GM18907 (cell line): ENCODE results near the gene TACR1.
"Not testable (repeated sequence)": the region's sequence is repeated elsewhere in the genome, so short reads cannot be mapped to it uniquely, and the experiment has no call there.

Source experiments
- ATAC-seq: cut with Tn5 transposase; IDR thresholded peaks from one replicate; pipeline ENCODE4 v1.9.1; 2021; ENCODE audit warnings: mild to moderate bottlenecking, moderate library complexity; ENCODE audit not compliant: unreplicated experiment

TACR1 gene

GRCh38 chr2:75094405-75094804, 104.9 kb downstream of the TACR1 start:
- ATAC-seq = no peak

- no peak for ATAC-seq
Measured at GRCh38 chr2:75090770-75091515, 108.4 kb downstream of the TACR1 start.

- no peak for ATAC-seq
Measured at GRCh38 chr2:75089471-75089870, 109.8 kb downstream of the TACR1 start.

GRCh38 chr2:75088791-75089190, 110.5 kb downstream of the TACR1 start:
- ATAC-seq = no peak

- ATAC-seq = no peak
Measured at GRCh38 chr2:75087736-75088135, 111.6 kb downstream of the TACR1 start.

- ATAC-seq = no peak
Measured at GRCh38 chr2:75079575-75079974, 119.7 kb downstream of the TACR1 start.

GRCh38 chr2:75077909-75078308, 121.4 kb downstream of the TACR1 start:
- ATAC-seq = no peak

- ATAC-seq = no peak
Measured at GRCh38 chr2:75076088-75076487, 123.2 kb downstream of the TACR1 start.

GRCh38 chr2:75074708-75075107, 124.6 kb downstream of the TACR1 start:
- no peak for ATAC-seq

- no peak for ATAC-seq
Measured at GRCh38 chr2:75074228-75074627, 125.1 kb downstream of the TACR1 start.

GRCh38 chr2:75071766-75072165, 127.6 kb downstream of the TACR1 start:
- no peak for ATAC-seq

GRCh38 chr2:75068546-75068945, 130.8 kb downstream of the TACR1 start:
- ATAC-seq = no peak

GRCh38 chr2:75067506-75067905, 131.8 kb downstream of the TACR1 start:
- no peak for ATAC-seq

GRCh38 chr2:75066121-75066902, 133.0 kb downstream of the TACR1 start:
- ATAC-seq = no peak

- no peak for ATAC-seq
Measured at GRCh38 chr2:75065402-75066008, 133.8 kb downstream of the TACR1 start.

- ATAC-seq = peak; percentile 73
Measured at GRCh38 chr2:75064691-75065396, 134.5 kb downstream of the TACR1 start.

- no peak for ATAC-seq
Measured at GRCh38 chr2:75063906-75064305, 135.4 kb downstream of the TACR1 start.

- ATAC-seq = no peak
Measured at GRCh38 chr2:75058427-75058826, 140.9 kb downstream of the TACR1 start.

- ATAC-seq = not testable (repeated sequence)
Measured at GRCh38 chr2:75057150-75057549, 142.2 kb downstream of the TACR1 start.

- ATAC-seq = peak; percentile 85
Measured at GRCh38 chr2:75055820-75056675, 143.3 kb downstream of the TACR1 start.
